HepG2 (cell line): ENCODE data around the gene FUZ. TPM values are rescaled to one million over a fixed set of nuclear protein-coding genes. Genes with fewer than 3 reads are reported as not detected.

Source experiments
- ASH2L ChIP-seq: fragments of 300-600, 200-600 bp; sonication (generic); IDR thresholded peaks from 2 replicates; pipeline ENCODE4 v1.7.0; 2017; ENCODE audit warnings: low read depth, mild to moderate bottlenecking, moderate library complexity, mixed read lengths, low read length; ENCODE audit not compliant: insufficient read length
- BRD4 ChIP-seq: sonication (generic); formaldehyde crosslinking; IDR thresholded peaks from 2 replicates; pipeline ENCODE4 v1.4.0; 2020; ENCODE audit warnings: missing genetic modification reagents
- FLYWCH1 ChIP-seq: sonication (generic); formaldehyde crosslinking; IDR thresholded peaks from 2 replicates; pipeline ENCODE4 v1.8.1; 2023; ENCODE audit warnings: mild to moderate bottlenecking, missing genetic modification reagents
- JUN ChIP-seq: sonication (generic); formaldehyde crosslinking; IDR thresholded peaks from 2 replicates; pipeline ENCODE4 v1.4.0; 2020; ENCODE audit warnings: mild to moderate bottlenecking, missing genetic modification reagents
- KLF16 ChIP-seq, 2 experiments: sonication (generic) in 1 of 2; formaldehyde crosslinking in 1 of 2; IDR thresholded peaks; 2 replicates each; pipeline versions ENCODE4 v1.6.1 to v1.8.0; 2016 to 2023; ENCODE audit warnings: missing genetic modification reagents in 2 of 2, missing compliant biosample characterization in 1 of 2
- LCORL ChIP-seq, 2 experiments: fragments of 450-650 bp in 1 of 2; sonication (generic) in 1 of 2; formaldehyde crosslinking in 1 of 2; IDR thresholded peaks; 2 replicates each; pipeline versions ENCODE4 v1.5.0 to v1.6.1; 2017 to 2020; ENCODE audit warnings: antibody characterized with exemption in 1 of 2, missing genetic modification reagents in 1 of 2
- MLLT10 ChIP-seq: sonication (generic); formaldehyde crosslinking; IDR thresholded peaks from 2 replicates; pipeline ENCODE4 v1.4.0; 2020; ENCODE audit warnings: missing genetic modification reagents
- MLX ChIP-seq: IDR thresholded peaks from 2 replicates; pipeline ENCODE4 v1.6.1; 2016
- PHF8 ChIP-seq: sonication (generic); formaldehyde crosslinking; IDR thresholded peaks from 2 replicates; pipeline ENCODE4 v1.5.0; 2020; ENCODE audit warnings: missing genetic modification reagents
- PTBP1 ChIP-seq: fragments of 200-400 bp; formaldehyde crosslinking; IDR thresholded peaks from 2 replicates; pipeline ENCODE4 v1.6.1; 2018; ENCODE audit warnings: low read length, low read depth; ENCODE audit not compliant: poor library complexity, severe bottlenecking
- SOX6 ChIP-seq, 2 experiments: fragments of 450-650 bp in 1 of 2; sonication (generic) in 1 of 2; formaldehyde crosslinking in 1 of 2; IDR thresholded peaks; 2 replicates each; pipeline versions ENCODE4 v1.4.0 to v1.6.1; 2017 to 2020; ENCODE audit warnings: antibody characterized with exemption in 1 of 2, mild to moderate bottlenecking in 1 of 2, missing genetic modification reagents in 1 of 2
- TMF1 ChIP-seq: sonication (generic); formaldehyde crosslinking; IDR thresholded peaks from 2 replicates; pipeline ENCODE4 v1.8.1; 2022; ENCODE audit warnings: low read depth, missing genetic modification reagents
- TSC22D2 ChIP-seq: sonication (generic); formaldehyde crosslinking; IDR thresholded peaks from 2 replicates; pipeline ENCODE4 v1.5.1; 2020; ENCODE audit warnings: missing genetic modification reagents, mild to moderate bottlenecking, borderline replicate concordance
- ZNF17 ChIP-seq: sonication (generic); formaldehyde crosslinking; IDR thresholded peaks from 2 replicates; pipeline ENCODE4 v1.5.0; 2020; ENCODE audit warnings: mild to moderate bottlenecking, missing genetic modification reagents
- ZNF232 ChIP-seq: sonication (generic); formaldehyde crosslinking; IDR thresholded peaks from 2 replicates; pipeline ENCODE4 v1.4.0; 2020; ENCODE audit warnings: missing genetic modification reagents, borderline replicate concordance
- ZNF263 ChIP-seq: sonication (generic); formaldehyde crosslinking; IDR thresholded peaks from 2 replicates; pipeline ENCODE4 v1.4.0; 2020; ENCODE audit warnings: missing genetic modification reagents
- ZNF383 ChIP-seq: sonication (generic); formaldehyde crosslinking; IDR thresholded peaks from 2 replicates; pipeline ENCODE4 v1.4.0; 2020; ENCODE audit warnings: missing genetic modification reagents, mild to moderate bottlenecking, borderline replicate concordance
- ZNF414 ChIP-seq: sonication (generic); formaldehyde crosslinking; IDR thresholded peaks from 2 replicates; pipeline ENCODE4 v1.5.0; 2020; ENCODE audit warnings: missing genetic modification reagents
- ZNF572 ChIP-seq: sonication (generic); formaldehyde crosslinking; IDR thresholded peaks from 2 replicates; pipeline ENCODE4 v1.5.1; 2020; ENCODE audit warnings: mild to moderate bottlenecking, missing genetic modification reagents
- ZNF589 ChIP-seq: sonication (generic); formaldehyde crosslinking; conservative IDR thresholded peaks from 2 replicates; pipeline ENCODE4 v1.8.0; 2022; ENCODE audit warnings: mild to moderate bottlenecking, moderate library complexity, missing genetic modification reagents
- ZNF773 ChIP-seq: sonication (generic); formaldehyde crosslinking; IDR thresholded peaks from 2 replicates; pipeline ENCODE4 v1.4.0; 2020; ENCODE audit warnings: missing genetic modification reagents, borderline replicate concordance
- ZNF878 ChIP-seq: sonication (generic); formaldehyde crosslinking; IDR thresholded peaks from 2 replicates; pipeline ENCODE4 v1.8.1; 2023; ENCODE audit warnings: mild to moderate bottlenecking, missing genetic modification reagents, moderate library complexity
- ZNF879 ChIP-seq: sonication (generic); formaldehyde crosslinking; IDR thresholded peaks from 2 replicates; pipeline ENCODE4 v1.8.1; 2023; ENCODE audit warnings: missing genetic modification reagents
- ZSCAN25 ChIP-seq: sonication (generic); formaldehyde crosslinking; IDR thresholded peaks from 2 replicates; pipeline ENCODE4 v1.8.0; 2022; ENCODE audit warnings: mild to moderate bottlenecking, missing genetic modification reagents
- polyA plus RNA-seq, 8 experiments: library from polyadenylated mRNA; depleted of rRNA in 3 of 8; stranded (reverse) in 7 of 8; unstranded in 1 of 8; fragments of >200 nt; fragmentation: Illumina TruSeq in 4 of 8; extraction: Trizol in 4 of 8; gene quantifications; 2 replicates each; pipeline versions ENCODE4 v1.2.1 to v1.2.3, GENCODE V29; 2011 to 2016; ENCODE audit warnings: low read depth in 4 of 8, missing spikeins in 1 of 8, mixed read lengths in 1 of 8; ENCODE audit not compliant: insufficient read depth in 1 of 8
- total RNA-seq, 5 experiments: library from RNA; depleted of rRNA; stranded (reverse); fragments of >200 nt; fragmentation: Illumina TruSeq; extraction: Trizol; gene quantifications; 2 replicates each; pipeline ENCODE4 v1.2.3, GENCODE V29; 2016; ENCODE audit warnings: low read depth in 1 of 5
- TF ChIP-seq, protein P1 (sequence below): sonication (generic); formaldehyde crosslinking; IDR thresholded peaks from 2 replicates; pipeline ENCODE4 v1.4.0; 2020; ENCODE audit warnings: missing genetic modification reagents, borderline replicate concordance
- TF ChIP-seq, protein P2 (sequence below): sonication (generic); formaldehyde crosslinking; IDR thresholded peaks from 2 replicates; pipeline ENCODE4 v1.8.1; 2023; ENCODE audit warnings: mild to moderate bottlenecking, missing genetic modification reagents

The FUZ gene
- total and polyA plus RNA-seq, 2 of the 13 experiments (the other 11 are each of a cell fraction or from before 2014, with no cell fraction given) = 0.08 TPM; not detected in 1

- TF ChIP-seq ZNF879 (CRISPR knock-in tag) = 0 out of 2 replicates have a peak, but pooled peaks have one; percentile 53
- TF ChIP-seq, protein P1, sequence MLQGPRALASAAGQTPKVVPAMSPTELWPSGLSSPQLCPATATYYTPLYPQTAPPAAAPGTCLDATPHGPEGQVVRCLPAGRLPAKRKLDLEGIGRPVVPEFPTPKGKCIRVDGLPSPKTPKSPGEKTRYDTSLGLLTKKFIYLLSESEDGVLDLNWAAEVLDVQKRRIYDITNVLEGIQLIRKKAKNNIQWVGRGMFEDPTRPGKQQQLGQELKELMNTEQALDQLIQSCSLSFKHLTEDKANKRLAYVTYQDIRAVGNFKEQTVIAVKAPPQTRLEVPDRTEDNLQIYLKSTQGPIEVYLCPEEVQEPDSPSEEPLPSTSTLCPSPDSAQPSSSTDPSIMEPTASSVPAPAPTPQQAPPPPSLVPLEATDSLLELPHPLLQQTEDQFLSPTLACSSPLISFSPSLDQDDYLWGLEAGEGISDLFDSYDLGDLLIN (CRISPR knock-in tag) = peak; percentile 53; the same call in 1 of the 2 replicates
- 0 out of 2 replicates have a peak, but pooled peaks have one; percentile 52 for TF ChIP-seq ZNF589 (CRISPR knock-in tag)
- no peak for TF ChIP-seq MLX (CRISPR knock-in tag)
- no peak for TF ChIP-seq ZNF773
- TF ChIP-seq ZSCAN25 (CRISPR knock-in tag) = no peak; the same call in 1 of the 2 replicates
- TF ChIP-seq MLLT10 = no peak
- TF ChIP-seq ZNF878 (CRISPR knock-in tag) = no peak
- TF ChIP-seq ZNF572 = no peak
- no peak for TF ChIP-seq JUN (CRISPR knock-in tag)
- TF ChIP-seq LCORL (IDR thresholded peaks at IDR 0.05) = no peak
- peak; percentile 87 for TF ChIP-seq LCORL (CRISPR knock-in tag; IDR thresholded peaks at IDR 0.05)
- no peak for TF ChIP-seq SOX6 (IDR thresholded peaks at IDR 0.05)
- TF ChIP-seq SOX6 (CRISPR knock-in tag; IDR thresholded peaks at IDR 0.05) = peak; percentile 41; the same call in 1 of the 2 replicates
- no peak for TF ChIP-seq FLYWCH1
- TF ChIP-seq TMF1 (CRISPR knock-in tag) = no peak; the same call in 1 of the 2 replicates
- no peak for TF ChIP-seq BRD4 (CRISPR knock-in tag)
- TF ChIP-seq ZNF263 (CRISPR knock-in tag) = no peak
- TF ChIP-seq ZNF383 = no peak
- TF ChIP-seq, protein P2, sequence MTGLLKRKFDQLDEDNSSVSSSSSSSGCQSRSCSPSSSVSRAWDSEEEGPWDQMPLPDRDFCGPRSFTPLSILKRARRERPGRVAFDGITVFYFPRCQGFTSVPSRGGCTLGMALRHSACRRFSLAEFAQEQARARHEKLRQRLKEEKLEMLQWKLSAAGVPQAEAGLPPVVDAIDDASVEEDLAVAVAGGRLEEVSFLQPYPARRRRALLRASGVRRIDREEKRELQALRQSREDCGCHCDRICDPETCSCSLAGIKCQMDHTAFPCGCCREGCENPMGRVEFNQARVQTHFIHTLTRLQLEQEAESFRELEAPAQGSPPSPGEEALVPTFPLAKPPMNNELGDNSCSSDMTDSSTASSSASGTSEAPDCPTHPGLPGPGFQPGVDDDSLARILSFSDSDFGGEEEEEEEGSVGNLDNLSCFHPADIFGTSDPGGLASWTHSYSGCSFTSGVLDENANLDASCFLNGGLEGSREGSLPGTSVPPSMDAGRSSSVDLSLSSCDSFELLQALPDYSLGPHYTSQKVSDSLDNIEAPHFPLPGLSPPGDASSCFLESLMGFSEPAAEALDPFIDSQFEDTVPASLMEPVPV = no peak
- TF ChIP-seq PHF8 = peak; percentile 76
- no peak for TF ChIP-seq ZNF414 (CRISPR knock-in tag)
- peak; percentile 62 for TF ChIP-seq TSC22D2
- TF ChIP-seq KLF16 (CRISPR knock-in tag; IDR thresholded peaks at IDR 0.05) = peak in 1 of 2 experiments; percentile 55; a peak in 1 of 4 replicates
- no peak for TF ChIP-seq ZNF232 (CRISPR knock-in tag)
- TF ChIP-seq PTBP1 = no peak
- peak; percentile 64 for TF ChIP-seq ASH2L
- TF ChIP-seq ZNF17 = no peak
Observed at GRCh38 chr19:49850487-49851342, 37.6 kb upstream of the FUZ start, which contains the start of gene PTOV1 (continued).
